ENCODE data around the gene LEP. TPM values are rescaled to one million over a fixed set of nuclear protein-coding genes. Genes with fewer than 3 reads are reported as not detected.
"Not testable (repeated sequence)": the region's sequence is repeated elsewhere in the genome, so short reads cannot be mapped to it uniquely, and the experiment has no call there.

The LEP gene
- total RNA-seq, 1 donor from 2014 or later, result not detected

GRCh38 chr7:128270826-128271272 is 29.8 kb downstream of the LEP start:
- DNase-seq (ENCODE audit: low spot score), result no peak

GRCh38 chr7:128271471-128271941 is 30.4 kb downstream of the LEP start:
- ATAC-seq (peak; percentile 63), DNase-seq (ENCODE audit: low spot score) (no peak)

More at GRCh38 chr7:128270826-128271272, 29.8 kb downstream of the LEP start:
- ATAC-seq, result peak; percentile 15

- ATAC-seq (no peak), DNase-seq (ENCODE audit: low spot score) (no peak)
Measured at GRCh38 chr7:128271942-128272481, 30.9 kb downstream of the LEP start.

GRCh38 chr7:128274246-128274883 is 33.3 kb downstream of the LEP start:
- ATAC-seq (peak; percentile 69), DNase-seq (ENCODE audit: low spot score) (no peak)

- DNase-seq (ENCODE audit: low spot score) (no peak), ATAC-seq (peak; percentile 78)
Measured at GRCh38 chr7:128274884-128275603, 34.0 kb downstream of the LEP start.

- no peak for ATAC-seq
- DNase-seq (ENCODE audit: low spot score), result no peak
Measured at GRCh38 chr7:128275681-128276080, 34.6 kb downstream of the LEP start.

- ATAC-seq, result no peak
- no peak for DNase-seq (ENCODE audit: low spot score)
Measured at GRCh38 chr7:128278366-128278765, 37.3 kb downstream of the LEP start.

- DNase-seq (ENCODE audit: low spot score), result no peak
- no peak for ATAC-seq
Measured at GRCh38 chr7:128279124-128279713, 38.1 kb downstream of the LEP start.

- DNase-seq (ENCODE audit: low spot score); ATAC-seq: not testable (repeated sequence)
Measured at GRCh38 chr7:128280451-128280850, 39.4 kb downstream of the LEP start.

- ATAC-seq (no peak), DNase-seq (ENCODE audit: low spot score) (no peak)
Measured at GRCh38 chr7:128281605-128282380, 40.7 kb downstream of the LEP start.

- ATAC-seq, result no peak
- DNase-seq (ENCODE audit: low spot score), result no peak
Measured at GRCh38 chr7:128284102-128284501, 43.0 kb downstream of the LEP start.

GRCh38 chr7:128287556-128287955 is 46.5 kb downstream of the LEP start:
- no peak for ATAC-seq
- no peak for DNase-seq (ENCODE audit: low spot score)

- DNase-seq (ENCODE audit: low spot score); ATAC-seq: not testable (repeated sequence)
Measured at GRCh38 chr7:128298004-128298403, 56.9 kb downstream of the LEP start.

GRCh38 chr7:128299109-128299607 is 58.1 kb downstream of the LEP start:
- ATAC-seq, result no peak
- DNase-seq (ENCODE audit: low spot score), result no peak

GRCh38 chr7:128302139-128302538 is 61.1 kb downstream of the LEP start:
- ATAC-seq (no peak), DNase-seq (ENCODE audit: low spot score) (no peak)

GRCh38 chr7:128303133-128303532 is 62.1 kb downstream of the LEP start:
- no peak for DNase-seq (ENCODE audit: low spot score)
- no peak for ATAC-seq

- peak; percentile 24 for ATAC-seq
- DNase-seq (ENCODE audit: low spot score), result no peak
Measured at GRCh38 chr7:128303643-128304042, 62.6 kb downstream of the LEP start.

GRCh38 chr7:128304212-128304611 is 63.1 kb downstream of the LEP start:
- DNase-seq (ENCODE audit: low spot score) (no peak), ATAC-seq (no peak)

GRCh38 chr7:128307061-128307460 is 66.0 kb downstream of the LEP start:
- DNase-seq (ENCODE audit: low spot score) (no peak), ATAC-seq (no peak)
